HEK293 (cell line): ENCODE results near the gene CAMKMT.

ENCODE experiments used
- CTCF ChIA-PET: fragments of 350-600 bp; formaldehyde crosslinking; extraction: SDS; loops from one replicate; lab custom pipeline; 2021; ENCODE audit warnings: antibody characterized with exemption; lab: Yijun Ruan, JAX
- POLR2A ChIA-PET: fragments of 300-600 bp; formaldehyde crosslinking; extraction: SDS; loops from one replicate; lab custom pipeline; 2020; ENCODE audit warnings: antibody characterized with exemption, inconsistent platforms; lab: Yijun Ruan, JAX
- H3K27ac ChIP-seq: fragments of 200-500 bp; sonication (Bioruptor generic); 2 replicates; pipeline ENCODE4 v1.5.1; 2014; ENCODE audit warnings: low read depth, low read length, control low read depth, inconsistent platforms; ENCODE audit errors: extremely low read depth
- H3K36me3 ChIP-seq, 2 experiments: fragments of 200-500 bp in 1 of 2; sonication (Bioruptor generic) in 1 of 2; 1 replicate in 1 of 2; 2 replicates in 1 of 2; pipeline ENCODE4 v1.5.1; 2014 to 2017; ENCODE audit warnings: inconsistent platforms in 2 of 2, low read length in 2 of 2; ENCODE audit not compliant: control insufficient read depth in 2 of 2, insufficient read depth in 1 of 2
- H3K4me1 ChIP-seq: fragments of 200-500 bp; sonication (Bioruptor generic); 2 replicates; pipeline ENCODE4 v1.5.1; 2014; ENCODE audit warnings: mild to moderate bottlenecking, low read length, inconsistent platforms; ENCODE audit not compliant: control insufficient read depth, insufficient read depth
- H3K4me3 ChIP-seq: 2 replicates; pipeline ENCODE4 v1.5.1; 2011; ENCODE audit warnings: low read depth, mild to moderate bottlenecking, control low read depth, low read length, moderate library complexity
- H3K9me3 ChIP-seq: fragments of 200-500 bp; sonication (Bioruptor generic); 2 replicates; pipeline ENCODE4 v1.5.1; 2014; ENCODE audit warnings: low read depth, low read length, inconsistent platforms; ENCODE audit not compliant: control insufficient read depth, insufficient read depth
- BCL11A ChIP-seq: fragments of 450-650 bp; formaldehyde crosslinking; IDR thresholded peaks from 2 replicates; pipeline ENCODE4 v1.5.1; 2016; ENCODE audit warnings: low read depth, missing biosample characterization, missing genetic modification characterization
- GLIS1 ChIP-seq: fragments of 450-650 bp; formaldehyde crosslinking; IDR thresholded peaks from 2 replicates; pipeline ENCODE4 v1.5.1; 2016; ENCODE audit warnings: missing biosample characterization, missing genetic modification characterization
- IKZF3 ChIP-seq: fragments of 450-650 bp; IDR thresholded peaks from 2 replicates; pipeline ENCODE4 v1.5.0; 2018; ENCODE audit warnings: missing biosample characterization, mild to moderate bottlenecking, missing genetic modification characterization, moderate library complexity
- MZF1 ChIP-seq: fragments of 450-650 bp; formaldehyde crosslinking; IDR thresholded peaks from 2 replicates; pipeline ENCODE4 v1.5.1; 2017; ENCODE audit warnings: missing biosample characterization, missing genetic modification characterization, borderline replicate concordance
- OSR2 ChIP-seq: fragments of 450-650 bp; formaldehyde crosslinking; IDR thresholded peaks from 2 replicates; pipeline ENCODE4 v1.5.1; 2016; ENCODE audit warnings: missing biosample characterization, missing genetic modification characterization
- PRDM1 ChIP-seq: fragments of 450-650 bp; formaldehyde crosslinking; IDR thresholded peaks from 2 replicates; pipeline ENCODE4; 2016; ENCODE audit warnings: missing biosample characterization, missing genetic modification characterization
- ZFP69B ChIP-seq: fragments of 450-650 bp; formaldehyde crosslinking; IDR thresholded peaks from 2 replicates; pipeline ENCODE4 v1.5.1; 2016; ENCODE audit warnings: missing biosample characterization, missing genetic modification characterization
- ZNF202 ChIP-seq: fragments of 450-650 bp; formaldehyde crosslinking; IDR thresholded peaks from 2 replicates; pipeline ENCODE4 v1.5.1; 2016; ENCODE audit warnings: missing biosample characterization, missing genetic modification characterization, borderline replicate concordance
- ZNF214 ChIP-seq: fragments of 450-650 bp; formaldehyde crosslinking; IDR thresholded peaks from 2 replicates; pipeline ENCODE4 v1.5.1; 2017; ENCODE audit warnings: missing biosample characterization, mild to moderate bottlenecking, missing genetic modification characterization, borderline replicate concordance
- ZNF23 ChIP-seq: fragments of 450-650 bp; formaldehyde crosslinking; IDR thresholded peaks from 2 replicates; pipeline ENCODE4 v1.5.1; 2016; ENCODE audit warnings: missing biosample characterization, missing genetic modification characterization, borderline replicate concordance
- ZNF350 ChIP-seq: fragments of 450-650 bp; formaldehyde crosslinking; IDR thresholded peaks from 2 replicates; pipeline ENCODE4 v1.5.0; 2017; ENCODE audit warnings: missing biosample characterization, mild to moderate bottlenecking, missing genetic modification characterization
- ZNF394 ChIP-seq: fragments of 450-650 bp; formaldehyde crosslinking; IDR thresholded peaks from 2 replicates; pipeline ENCODE4 v1.5.1; 2016; ENCODE audit warnings: missing biosample characterization, missing genetic modification characterization, mild to moderate bottlenecking, moderate library complexity, borderline replicate concordance
- ZNF510 ChIP-seq: fragments of 450-650 bp; formaldehyde crosslinking; IDR thresholded peaks from 2 replicates; pipeline ENCODE4 v1.5.1; 2018; ENCODE audit warnings: mild to moderate bottlenecking, missing genetic modification characterization, missing biosample characterization; ENCODE audit not compliant: insufficient replicate concordance
- ZNF670 ChIP-seq: fragments of 450-650 bp; formaldehyde crosslinking; IDR thresholded peaks from 2 replicates; pipeline ENCODE4 v1.5.1; 2016; ENCODE audit warnings: missing biosample characterization, missing genetic modification characterization, low read depth
- TF ChIP-seq, protein P1 (sequence below): fragments of 450-650 bp; formaldehyde crosslinking; IDR thresholded peaks from 2 replicates; pipeline ENCODE4 v1.5.1; 2016; ENCODE audit warnings: missing biosample characterization, missing genetic modification characterization
- TF ChIP-seq, protein P2 (sequence below): fragments of 450-650 bp; formaldehyde crosslinking; IDR thresholded peaks from 2 replicates; pipeline ENCODE4 v1.5.1; 2016; ENCODE audit warnings: missing biosample characterization, missing genetic modification characterization
- TF ChIP-seq, protein P3 (sequence below): fragments of 450-650 bp; formaldehyde crosslinking; IDR thresholded peaks from 2 replicates; pipeline ENCODE4 v1.5.1; 2016; ENCODE audit warnings: missing biosample characterization, missing genetic modification characterization
- TF ChIP-seq, protein P4 (sequence below): fragments of 450-650 bp; IDR thresholded peaks from 2 replicates; pipeline ENCODE4 v1.5.1; 2018; ENCODE audit warnings: missing biosample characterization, missing genetic modification characterization

CAMKMT gene

DNA sequence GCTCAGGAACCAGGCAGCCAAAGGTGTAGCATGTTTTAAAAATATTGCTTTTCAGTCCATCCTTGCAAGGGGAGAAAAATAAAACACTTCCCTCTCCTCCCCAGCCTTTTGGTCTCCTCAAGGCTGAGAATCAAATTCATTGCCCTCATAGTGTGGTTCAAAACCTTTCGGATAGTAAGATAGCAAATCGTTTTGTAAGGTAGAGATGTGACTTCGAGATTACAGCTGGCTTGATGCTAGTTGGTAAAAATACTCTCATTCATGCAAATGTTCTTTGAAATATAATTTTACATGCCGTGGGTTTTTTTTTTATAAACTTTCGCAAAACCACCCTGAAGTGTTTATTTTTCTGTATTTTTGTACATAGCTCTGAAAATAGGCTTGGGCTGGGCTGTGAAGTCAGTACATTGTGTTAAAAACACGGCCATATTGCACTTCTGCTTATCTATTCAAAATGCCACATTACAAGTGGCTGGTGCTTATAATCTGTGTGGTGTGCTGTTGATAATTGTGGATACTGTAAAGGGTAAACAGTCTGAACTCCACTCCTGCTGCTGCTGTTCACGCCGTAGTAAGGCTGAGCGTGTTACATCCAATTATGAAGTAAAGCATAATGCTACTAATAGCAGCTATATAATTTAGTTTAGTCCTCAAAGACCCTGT is 407.7 kb downstream of the CAMKMT start (continued):
- TF ChIP-seq, protein P1, sequence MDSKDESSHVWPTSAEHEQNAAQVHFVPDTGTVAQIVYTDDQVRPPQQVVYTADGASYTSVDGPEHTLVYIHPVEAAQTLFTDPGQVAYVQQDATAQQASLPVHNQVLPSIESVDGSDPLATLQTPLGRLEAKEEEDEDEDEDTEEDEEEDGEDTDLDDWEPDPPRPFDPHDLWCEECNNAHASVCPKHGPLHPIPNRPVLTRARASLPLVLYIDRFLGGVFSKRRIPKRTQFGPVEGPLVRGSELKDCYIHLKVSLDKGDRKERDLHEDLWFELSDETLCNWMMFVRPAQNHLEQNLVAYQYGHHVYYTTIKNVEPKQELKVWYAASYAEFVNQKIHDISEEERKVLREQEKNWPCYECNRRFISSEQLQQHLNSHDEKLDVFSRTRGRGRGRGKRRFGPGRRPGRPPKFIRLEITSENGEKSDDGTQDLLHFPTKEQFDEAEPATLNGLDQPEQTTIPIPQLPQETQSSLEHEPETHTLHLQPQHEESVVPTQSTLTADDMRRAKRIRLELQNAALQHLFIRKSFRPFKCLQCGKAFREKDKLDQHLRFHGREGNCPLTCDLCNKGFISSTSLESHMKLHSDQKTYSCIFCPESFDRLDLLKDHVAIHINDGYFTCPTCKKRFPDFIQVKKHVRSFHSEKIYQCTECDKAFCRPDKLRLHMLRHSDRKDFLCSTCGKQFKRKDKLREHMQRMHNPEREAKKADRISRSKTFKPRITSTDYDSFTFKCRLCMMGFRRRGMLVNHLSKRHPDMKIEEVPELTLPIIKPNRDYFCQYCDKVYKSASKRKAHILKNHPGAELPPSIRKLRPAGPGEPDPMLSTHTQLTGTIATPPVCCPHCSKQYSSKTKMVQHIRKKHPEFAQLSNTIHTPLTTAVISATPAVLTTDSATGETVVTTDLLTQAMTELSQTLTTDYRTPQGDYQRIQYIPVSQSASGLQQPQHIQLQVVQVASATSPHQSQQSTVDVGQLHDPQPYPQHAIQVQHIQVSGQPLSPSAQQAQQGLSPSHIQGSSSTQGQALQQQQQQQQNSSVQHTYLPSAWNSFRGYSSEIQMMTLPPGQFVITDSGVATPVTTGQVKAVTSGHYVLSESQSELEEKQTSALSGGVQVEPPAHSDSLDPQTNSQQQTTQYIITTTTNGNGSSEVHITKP = no peak
- TF ChIP-seq ZNF670 (tag by site-specific recombination) (no peak), OSR2 (tag by site-specific recombination) (no peak), ZNF23 (tag by site-specific recombination) (no peak), ZNF202 (tag by site-specific recombination) (no peak)
- TF ChIP-seq, protein P2, sequence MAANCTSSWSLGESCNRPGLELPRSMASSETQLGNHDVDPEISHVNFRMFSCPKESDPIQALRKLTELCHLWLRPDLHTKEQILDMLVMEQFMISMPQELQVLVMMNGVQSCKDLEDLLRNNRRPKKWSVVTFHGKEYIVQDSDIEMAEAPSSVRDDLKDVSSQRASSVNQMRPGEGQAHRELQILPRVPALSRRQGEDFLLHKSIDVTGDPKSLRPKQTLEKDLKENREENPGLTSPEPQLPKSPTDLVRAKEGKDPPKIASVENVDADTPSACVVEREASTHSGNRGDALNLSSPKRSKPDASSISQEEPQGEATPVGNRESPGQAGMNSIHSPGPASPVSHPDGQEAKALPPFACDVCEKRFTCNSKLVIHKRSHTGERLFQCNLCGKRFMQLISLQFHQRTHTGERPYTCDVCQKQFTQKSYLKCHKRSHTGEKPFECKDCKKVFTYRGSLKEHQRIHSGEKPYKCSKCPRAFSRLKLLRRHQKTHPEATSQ (tag by site-specific recombination) = no peak

DNA sequence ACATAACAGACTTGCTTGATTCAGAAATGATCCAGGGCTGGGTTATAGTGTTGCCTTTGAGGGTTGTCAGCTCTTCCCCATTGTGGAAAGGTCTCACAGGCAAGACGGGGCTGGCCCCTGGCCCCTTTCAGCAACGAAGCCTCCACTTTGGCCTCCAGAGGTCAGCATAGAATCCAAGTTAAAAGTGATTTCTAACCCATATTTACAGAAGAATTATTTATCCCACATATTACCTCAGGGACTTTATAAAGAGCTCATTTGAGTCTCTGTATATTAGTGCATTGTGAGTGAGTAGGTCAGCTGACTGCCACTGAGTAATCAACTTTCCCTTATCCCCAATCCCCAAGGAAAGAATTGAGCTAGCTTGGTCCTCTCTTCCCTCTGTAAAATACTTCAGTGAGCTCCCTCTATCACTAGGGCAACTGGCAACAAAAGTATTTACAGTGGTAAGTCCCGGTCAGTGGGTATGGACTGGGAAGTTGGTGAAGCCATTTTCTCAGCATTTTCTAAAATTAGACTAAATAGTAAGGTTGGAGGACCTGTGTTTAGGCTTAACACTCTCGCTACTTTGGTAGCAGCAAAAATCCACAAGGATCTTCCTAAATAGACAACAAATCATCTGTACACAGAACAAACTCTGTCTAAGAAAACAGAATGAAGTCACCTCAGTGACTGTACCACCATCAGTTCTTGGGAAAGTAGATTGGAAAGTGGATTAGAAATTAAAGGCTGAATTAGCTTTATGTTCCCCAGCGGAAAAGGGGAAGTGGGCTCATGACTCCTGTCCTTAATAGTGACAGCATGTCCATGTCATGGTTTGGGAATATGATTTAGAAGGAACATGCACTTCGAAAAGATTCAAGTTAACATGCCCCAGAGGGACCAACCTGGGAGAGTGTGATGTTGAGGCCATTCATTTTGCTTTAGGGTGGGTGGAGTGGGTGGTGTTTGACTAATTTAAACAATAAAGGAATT is 408.8 kb downstream of the CAMKMT start:
- no peak overlapping the region for H3K27ac ChIP-seq
- no peaks in the 10 kb centered on the region for H3K36me3 ChIP-seq
- CTCF ChIA-PET = interaction anchor here (0.7 to 1.5 kb wide), 4 partner anchors 124 to 291 kb away, joined by 3 to 6 read pairs (median 4); no protein-coding TSS in a partner anchor
- TF ChIP-seq BCL11A (tag by site-specific recombination) (no peak), ZNF394 (tag by site-specific recombination) (no peak), PRDM1 (peak; percentile 48; the same call in 1 of the 2 replicates), GLIS1 (tag by site-specific recombination) (no peak), MZF1 (peak; percentile 50; the same call in 1 of the 2 replicates), IKZF3 (no peak)
- POLR2A ChIA-PET = no interaction called here
- peaks cover 51% of the 10 kb centered on the region for H3K4me1 ChIP-seq
- no peaks in the 10 kb centered on the region for H3K9me3 ChIP-seq
- no peak overlapping the region for H3K4me3 ChIP-seq

DNA sequence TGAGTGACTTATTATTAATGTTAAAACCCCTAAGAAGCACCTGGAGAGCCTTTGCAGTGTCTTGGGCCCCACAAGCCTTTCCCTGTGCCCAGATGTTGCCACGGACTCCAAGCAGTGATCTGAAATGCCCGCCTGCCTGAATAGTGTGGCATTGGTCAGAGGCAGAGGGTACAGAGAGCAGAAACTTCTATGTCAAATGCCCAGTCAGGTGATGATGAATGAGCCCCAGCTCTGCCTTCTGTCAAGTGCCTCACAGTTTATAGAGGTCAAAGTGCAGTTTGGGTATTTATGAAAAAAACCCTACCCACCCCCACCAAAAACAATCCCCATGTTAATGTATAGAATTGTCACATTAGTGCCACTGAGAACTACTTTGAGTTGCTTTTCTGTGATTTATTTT is 409.8 kb downstream of the CAMKMT start:
- ChIA-PET POLR2A (no interaction called here), CTCF (interaction anchor here (0.6 kb wide), 1 partner anchor 191 kb away, joined by 4 read pairs; no protein-coding TSS in a partner anchor)
- TF ChIP-seq ZNF214 = no peak
- TF ChIP-seq, protein P3, sequence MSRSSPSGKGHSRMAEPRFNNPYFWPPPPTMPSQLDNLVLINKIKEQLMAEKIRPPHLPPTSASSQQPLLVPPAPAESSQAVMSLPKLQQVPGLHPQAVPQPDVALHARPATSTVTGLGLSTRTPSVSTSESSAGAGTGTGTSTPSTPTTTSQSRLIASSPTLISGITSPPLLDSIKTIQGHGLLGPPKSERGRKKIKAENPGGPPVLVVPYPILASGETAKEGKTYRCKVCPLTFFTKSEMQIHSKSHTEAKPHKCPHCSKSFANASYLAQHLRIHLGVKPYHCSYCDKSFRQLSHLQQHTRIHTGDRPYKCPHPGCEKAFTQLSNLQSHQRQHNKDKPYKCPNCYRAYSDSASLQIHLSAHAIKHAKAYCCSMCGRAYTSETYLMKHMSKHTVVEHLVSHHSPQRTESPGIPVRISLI (tag by site-specific recombination) = no peak
- no peak for TF ChIP-seq ZNF510 (tag by site-specific recombination)
- TF ChIP-seq, protein P4, sequence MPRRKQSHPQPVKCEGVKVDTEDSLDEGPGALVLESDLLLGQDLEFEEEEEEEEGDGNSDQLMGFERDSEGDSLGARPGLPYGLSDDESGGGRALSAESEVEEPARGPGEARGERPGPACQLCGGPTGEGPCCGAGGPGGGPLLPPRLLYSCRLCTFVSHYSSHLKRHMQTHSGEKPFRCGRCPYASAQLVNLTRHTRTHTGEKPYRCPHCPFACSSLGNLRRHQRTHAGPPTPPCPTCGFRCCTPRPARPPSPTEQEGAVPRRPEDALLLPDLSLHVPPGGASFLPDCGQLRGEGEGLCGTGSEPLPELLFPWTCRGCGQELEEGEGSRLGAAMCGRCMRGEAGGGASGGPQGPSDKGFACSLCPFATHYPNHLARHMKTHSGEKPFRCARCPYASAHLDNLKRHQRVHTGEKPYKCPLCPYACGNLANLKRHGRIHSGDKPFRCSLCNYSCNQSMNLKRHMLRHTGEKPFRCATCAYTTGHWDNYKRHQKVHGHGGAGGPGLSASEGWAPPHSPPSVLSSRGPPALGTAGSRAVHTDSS (tag by site-specific recombination) = no peak
- no peak for TF ChIP-seq ZNF350 (tag by site-specific recombination)
- no peak for TF ChIP-seq ZFP69B (tag by site-specific recombination)
- Histone ChIP-seq H3K36me3 (no peaks in the 10 kb centered on the region), H3K9me3 (no peaks in the 10 kb centered on the region), H3K4me3 (no peak overlapping the region), H3K4me1 (peaks cover 55% of the 10 kb centered on the region), H3K27ac (no peak overlapping the region)
